ENCODE results near the gene PRMT5.
"Not testable (repeated sequence)": the region's sequence is repeated elsewhere in the genome, so short reads cannot be mapped to it uniquely, and the experiment has no call there.

Gene PRMT5

GRCh38 chr14:22932146-22932545, 3.0 kb upstream of the PRMT5 start:
- DNase-seq (ENCODE audit: low read depth in 2 of 2) = no peak

- no peak for DNase-seq (ENCODE audit: low read depth in 2 of 2)
Measured at GRCh38 chr14:22929961-22930364, 787 bp upstream of the PRMT5 start.

- DNase-seq (ENCODE audit: low read depth in 2 of 2) = no peak
Measured at GRCh38 chr14:22928237-22929103, 706 bp downstream of the PRMT5 start.

GRCh38 chr14:22926316-22926715, 2.9 kb downstream of the PRMT5 start:
- no peak for DNase-seq (ENCODE audit: low read depth in 2 of 2)

- DNase-seq (ENCODE audit: low read depth in 2 of 2) = no peak
Measured at GRCh38 chr14:22925513-22925912, 3.7 kb downstream of the PRMT5 start.

GRCh38 chr14:22923746-22924145, 5.4 kb downstream of the PRMT5 start:
- no peak for DNase-seq (ENCODE audit: low read depth in 2 of 2)

- DNase-seq (ENCODE audit: low read depth in 2 of 2) = no peak
Measured at GRCh38 chr14:22922294-22922693, 6.9 kb downstream of the PRMT5 start.

GRCh38 chr14:22920697-22921096, 8.5 kb downstream of the PRMT5 start:
- DNase-seq (ENCODE audit: low read depth in 2 of 2) = no peak

GRCh38 chr14:22919601-22919921, 9.6 kb downstream of the PRMT5 start:
- no peak for DNase-seq (ENCODE audit: low read depth in 2 of 2)

GRCh38 chr14:22918804-22919600, 10.2 kb downstream of the PRMT5 start, which contains the start of gene RBM23:
TSS of gene RBM23 (minus strand) at chr14:22919149.
- peak; percentile 99 for DNase-seq (ENCODE audit: low read depth in 2 of 2)

GRCh38 chr14:22915886-22916521, 13.2 kb downstream of the PRMT5 start:
- DNase-seq (ENCODE audit: low read depth in 2 of 2) = no peak

GRCh38 chr14:22914836-22915235, 14.3 kb downstream of the PRMT5 start:
- not testable (repeated sequence) for DNase-seq (ENCODE audit: low read depth in 2 of 2)

GRCh38 chr14:22910916-22911315, 18.3 kb downstream of the PRMT5 start:
- no peak for DNase-seq (ENCODE audit: low read depth in 2 of 2)

GRCh38 chr14:22908601-22909000, 20.6 kb downstream of the PRMT5 start:
- no peak for DNase-seq (ENCODE audit: low read depth in 2 of 2)

- no peak for DNase-seq (ENCODE audit: low read depth in 2 of 2)
Measured at GRCh38 chr14:22907429-22907828, 21.7 kb downstream of the PRMT5 start.

GRCh38 chr14:22906073-22906472, 23.1 kb downstream of the PRMT5 start:
- DNase-seq (ENCODE audit: low read depth in 2 of 2) = no peak

GRCh38 chr14:22905627-22906026, 23.5 kb downstream of the PRMT5 start:
- DNase-seq (ENCODE audit: low read depth in 2 of 2) = no peak

GRCh38 chr14:22903742-22904087, 25.5 kb downstream of the PRMT5 start:
- DNase-seq (ENCODE audit: low read depth in 2 of 2) = no peak

- DNase-seq (ENCODE audit: low read depth in 2 of 2) = no peak
Measured at GRCh38 chr14:22901799-22902198, 27.4 kb downstream of the PRMT5 start.

GRCh38 chr14:22900081-22900799, 28.9 kb downstream of the PRMT5 start:
- no peak for DNase-seq (ENCODE audit: low read depth in 2 of 2)

GRCh38 chr14:22898302-22899090, 30.7 kb downstream of the PRMT5 start:
- no peak for DNase-seq (ENCODE audit: low read depth in 2 of 2)

All from stimulated activated CD4-positive, alpha-beta T cell treated with anti-CD3 and anti-CD28 coated beads, Interleukin-4, amount 100 ng/mL, for 48 hours (primary cell).